WTC11 (cell line): ENCODE measurements around the gene SMPX. TPM values are rescaled to one million over a fixed set of nuclear protein-coding genes. Genes with fewer than 3 reads are reported as not detected.

Source experiments
- ATAC-seq: fragments of 200-7000 bp; cut with Tn5 transposase; 2 replicates; pipeline ENCODE4 v1.10.0; 2021; ENCODE audit warnings: mild to moderate bottlenecking, moderate library complexity
- CTCF ChIA-PET: fragments of 300-600 bp; sonication (Branson Sonifier 250); formaldehyde crosslinking; loops from one replicate; lab custom pipeline; 2021; ENCODE audit warnings: antibody characterized with exemption; lab: Charles Lee
- POLR2A ChIA-PET: fragments of 350-600 bp; sonication (Branson Sonifier 250); formaldehyde crosslinking; loops from one replicate; lab custom pipeline; 2021; ENCODE audit warnings: antibody characterized with exemption; lab: Charles Lee
- DNase-seq: peaks from one replicate; pipeline ENCODE4 v3.0.0; 2021; ENCODE audit warnings: low spot score
- H3K27ac Mint-ChIP-seq: 2 replicates; pipeline ENCODE4 v1.8.0; 2021; ENCODE audit warnings: mixed read lengths
- H3K27me3 Mint-ChIP-seq: 2 replicates; pipeline ENCODE4 v1.8.0; 2021; ENCODE audit warnings: low read depth, mild to moderate bottlenecking, moderate library complexity, mixed read lengths
- H3K36me3 Mint-ChIP-seq: 2 replicates; pipeline ENCODE4 v1.8.0; 2021; ENCODE audit warnings: mixed read lengths
- H3K4me1 Mint-ChIP-seq: 2 replicates; pipeline ENCODE4 v1.8.0; 2022; ENCODE audit warnings: mixed read lengths
- H3K4me3 Mint-ChIP-seq: 2 replicates; pipeline ENCODE4 v1.8.0; 2021; ENCODE audit warnings: mild to moderate bottlenecking, moderate library complexity, mixed read lengths
- H3K9me3 Mint-ChIP-seq: 2 replicates; pipeline ENCODE4 v1.8.0; 2021; ENCODE audit warnings: mixed read lengths
- ETV6 ChIP-seq: sonication (generic); formaldehyde crosslinking; IDR thresholded peaks from 2 replicates; pipeline ENCODE4 v1.8.1; 2022; ENCODE audit warnings: mild to moderate bottlenecking, missing genetic modification reagents
- FOXJ3 ChIP-seq: sonication (generic); formaldehyde crosslinking; IDR thresholded peaks from 2 replicates; pipeline ENCODE4 v1.9.0; 2021; ENCODE audit warnings: missing genetic modification reagents, mild to moderate bottlenecking, borderline replicate concordance
- FOXK1 ChIP-seq: sonication (generic); formaldehyde crosslinking; IDR thresholded peaks from 2 replicates; pipeline ENCODE4 v1.8.0; 2022; ENCODE audit warnings: mild to moderate bottlenecking, moderate library complexity, missing genetic modification reagents
- GRHL2 ChIP-seq: fragments of 250-450 bp; sonication (Bioruptor Pico); IDR thresholded peaks from 2 replicates; pipeline ENCODE4 v1.8.0; 2022; ENCODE audit warnings: mild to moderate bottlenecking, moderate library complexity; ENCODE audit not compliant: insufficient replicate concordance, severe bottlenecking
- HMGA2 ChIP-seq: fragments of 250-450 bp; sonication (Bioruptor Pico); IDR thresholded peaks from 2 replicates; pipeline ENCODE4 v1.4.0; 2021; ENCODE audit warnings: mild to moderate bottlenecking, moderate library complexity
- HMGXB4 ChIP-seq: sonication (generic); formaldehyde crosslinking; IDR thresholded peaks from 2 replicates; pipeline ENCODE4 v1.8.1; 2023; ENCODE audit warnings: mild to moderate bottlenecking, moderate library complexity, missing genetic modification reagents
- MXD4 ChIP-seq: fragments of 250-450 bp; sonication (Bioruptor Pico); IDR thresholded peaks from 2 replicates; pipeline ENCODE4 v1.8.0; 2021; ENCODE audit warnings: mild to moderate bottlenecking, moderate library complexity, borderline replicate concordance
- MYBL2 ChIP-seq: sonication (generic); formaldehyde crosslinking; IDR thresholded peaks from 2 replicates; pipeline ENCODE4 v1.8.1; 2023; ENCODE audit warnings: mild to moderate bottlenecking, moderate library complexity, missing genetic modification reagents
- NFATC4 ChIP-seq: fragments of 250-450 bp; sonication (Bioruptor Pico); IDR thresholded peaks from 2 replicates; pipeline ENCODE4 v1.9.0; 2021; ENCODE audit warnings: mild to moderate bottlenecking
- NR1H2 ChIP-seq: sonication (generic); formaldehyde crosslinking; IDR thresholded peaks from 2 replicates; pipeline ENCODE4 v1.9.0; 2021; ENCODE audit warnings: mild to moderate bottlenecking, moderate library complexity, missing genetic modification reagents
- NR2C2 ChIP-seq: sonication (generic); formaldehyde crosslinking; IDR thresholded peaks from 2 replicates; pipeline ENCODE4 v1.8.0; 2022; ENCODE audit warnings: mild to moderate bottlenecking, missing genetic modification reagents
- PRRX2 ChIP-seq: fragments of 250-450 bp; sonication (Bioruptor Pico); IDR thresholded peaks from 2 replicates; pipeline ENCODE4 v1.8.0; 2021; ENCODE audit warnings: mild to moderate bottlenecking
- RELA ChIP-seq: sonication (generic); formaldehyde crosslinking; IDR thresholded peaks from 2 replicates; pipeline ENCODE4 v1.8.1; 2022; ENCODE audit warnings: missing genetic modification reagents, mild to moderate bottlenecking, borderline replicate concordance
- RORB ChIP-seq: fragments of 250-450 bp; sonication (Bioruptor Pico); IDR thresholded peaks from 2 replicates; pipeline ENCODE4 v1.9.0; 2021; ENCODE audit warnings: mild to moderate bottlenecking
- SP1 ChIP-seq: sonication (generic); formaldehyde crosslinking; conservative IDR thresholded peaks from 2 replicates; pipeline ENCODE4 v1.8.1; 2022; ENCODE audit warnings: missing genetic modification reagents
- ZNF232 ChIP-seq: sonication (generic); formaldehyde crosslinking; IDR thresholded peaks from 2 replicates; pipeline ENCODE4 v1.8.0; 2022; ENCODE audit warnings: mild to moderate bottlenecking, missing genetic modification reagents
- ZNF263 ChIP-seq: sonication (generic); formaldehyde crosslinking; IDR thresholded peaks from 2 replicates; pipeline ENCODE4 v1.8.1; 2022; ENCODE audit warnings: low read depth, mild to moderate bottlenecking, moderate library complexity, missing genetic modification reagents
- ZSCAN18 ChIP-seq: fragments of 250-450 bp; sonication (Bioruptor Pico); IDR thresholded peaks from 2 replicates; pipeline ENCODE4 v2.1.2; 2022; ENCODE audit warnings: mild to moderate bottlenecking, moderate library complexity
- total RNA-seq: library from RNA; stranded (reverse); gene quantifications from 3 replicates; pipeline ENCODE4 v1.2.3, GENCODE V29; 2021
- TF ChIP-seq, protein P1 (sequence below): fragments of 250-450 bp; sonication (Bioruptor Pico); IDR thresholded peaks from 2 replicates; pipeline ENCODE4 v1.9.0; 2021; ENCODE audit warnings: mild to moderate bottlenecking
- TF ChIP-seq, protein P2 (sequence below): fragments of 250-450 bp; sonication (Bioruptor Pico); IDR thresholded peaks from 2 replicates; pipeline ENCODE4 v1.9.0; 2021; ENCODE audit warnings: mild to moderate bottlenecking, borderline replicate concordance
- TF ChIP-seq, protein P3 (sequence below): sonication (generic); formaldehyde crosslinking; IDR thresholded peaks from 2 replicates; pipeline ENCODE4 v1.8.1; 2022; ENCODE audit warnings: mild to moderate bottlenecking, moderate library complexity, missing genetic modification reagents

SMPX gene
- total RNA-seq, 1 experiment from 2014 or later: not detected

DNA sequence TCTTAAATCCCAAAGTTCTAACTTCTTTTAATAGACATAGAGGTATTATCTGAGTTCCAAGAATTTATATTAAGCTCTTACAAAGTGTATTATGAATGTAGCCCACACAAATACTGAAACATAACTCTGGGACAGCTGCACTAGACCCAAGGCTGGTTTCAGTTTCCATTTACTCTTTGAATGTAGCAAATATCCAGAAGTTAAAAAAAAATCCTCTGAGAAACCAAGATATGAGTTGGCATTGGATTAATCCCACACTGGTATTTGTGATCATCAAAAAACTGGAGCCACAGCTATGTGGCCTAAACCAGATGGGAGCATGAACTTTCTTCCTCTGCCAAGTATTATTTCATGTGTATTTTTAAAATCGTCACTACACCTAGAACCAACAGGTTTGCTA lies 23.6 kb upstream of the SMPX start:
- Mint-ChIP-seq H3K27me3 (no peaks in the 10 kb centered on the region), H3K9me3 (no peaks in the 10 kb centered on the region), H3K4me1 (peaks cover 25% of the 10 kb centered on the region), H3K4me3 (no peak overlapping the region)
- no peak for ATAC-seq
- ChIA-PET CTCF (no interaction called here), POLR2A (no interaction called here)
- DNase-seq: no peak
- TF ChIP-seq, protein P1, sequence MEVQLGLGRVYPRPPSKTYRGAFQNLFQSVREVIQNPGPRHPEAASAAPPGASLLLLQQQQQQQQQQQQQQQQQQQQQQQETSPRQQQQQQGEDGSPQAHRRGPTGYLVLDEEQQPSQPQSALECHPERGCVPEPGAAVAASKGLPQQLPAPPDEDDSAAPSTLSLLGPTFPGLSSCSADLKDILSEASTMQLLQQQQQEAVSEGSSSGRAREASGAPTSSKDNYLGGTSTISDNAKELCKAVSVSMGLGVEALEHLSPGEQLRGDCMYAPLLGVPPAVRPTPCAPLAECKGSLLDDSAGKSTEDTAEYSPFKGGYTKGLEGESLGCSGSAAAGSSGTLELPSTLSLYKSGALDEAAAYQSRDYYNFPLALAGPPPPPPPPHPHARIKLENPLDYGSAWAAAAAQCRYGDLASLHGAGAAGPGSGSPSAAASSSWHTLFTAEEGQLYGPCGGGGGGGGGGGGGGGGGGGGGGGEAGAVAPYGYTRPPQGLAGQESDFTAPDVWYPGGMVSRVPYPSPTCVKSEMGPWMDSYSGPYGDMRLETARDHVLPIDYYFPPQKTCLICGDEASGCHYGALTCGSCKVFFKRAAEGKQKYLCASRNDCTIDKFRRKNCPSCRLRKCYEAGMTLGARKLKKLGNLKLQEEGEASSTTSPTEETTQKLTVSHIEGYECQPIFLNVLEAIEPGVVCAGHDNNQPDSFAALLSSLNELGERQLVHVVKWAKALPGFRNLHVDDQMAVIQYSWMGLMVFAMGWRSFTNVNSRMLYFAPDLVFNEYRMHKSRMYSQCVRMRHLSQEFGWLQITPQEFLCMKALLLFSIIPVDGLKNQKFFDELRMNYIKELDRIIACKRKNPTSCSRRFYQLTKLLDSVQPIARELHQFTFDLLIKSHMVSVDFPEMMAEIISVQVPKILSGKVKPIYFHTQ (CRISPR knock-in tag): no peak
- no peak for TF ChIP-seq SP1 (CRISPR knock-in tag)
- TF ChIP-seq, protein P2, sequence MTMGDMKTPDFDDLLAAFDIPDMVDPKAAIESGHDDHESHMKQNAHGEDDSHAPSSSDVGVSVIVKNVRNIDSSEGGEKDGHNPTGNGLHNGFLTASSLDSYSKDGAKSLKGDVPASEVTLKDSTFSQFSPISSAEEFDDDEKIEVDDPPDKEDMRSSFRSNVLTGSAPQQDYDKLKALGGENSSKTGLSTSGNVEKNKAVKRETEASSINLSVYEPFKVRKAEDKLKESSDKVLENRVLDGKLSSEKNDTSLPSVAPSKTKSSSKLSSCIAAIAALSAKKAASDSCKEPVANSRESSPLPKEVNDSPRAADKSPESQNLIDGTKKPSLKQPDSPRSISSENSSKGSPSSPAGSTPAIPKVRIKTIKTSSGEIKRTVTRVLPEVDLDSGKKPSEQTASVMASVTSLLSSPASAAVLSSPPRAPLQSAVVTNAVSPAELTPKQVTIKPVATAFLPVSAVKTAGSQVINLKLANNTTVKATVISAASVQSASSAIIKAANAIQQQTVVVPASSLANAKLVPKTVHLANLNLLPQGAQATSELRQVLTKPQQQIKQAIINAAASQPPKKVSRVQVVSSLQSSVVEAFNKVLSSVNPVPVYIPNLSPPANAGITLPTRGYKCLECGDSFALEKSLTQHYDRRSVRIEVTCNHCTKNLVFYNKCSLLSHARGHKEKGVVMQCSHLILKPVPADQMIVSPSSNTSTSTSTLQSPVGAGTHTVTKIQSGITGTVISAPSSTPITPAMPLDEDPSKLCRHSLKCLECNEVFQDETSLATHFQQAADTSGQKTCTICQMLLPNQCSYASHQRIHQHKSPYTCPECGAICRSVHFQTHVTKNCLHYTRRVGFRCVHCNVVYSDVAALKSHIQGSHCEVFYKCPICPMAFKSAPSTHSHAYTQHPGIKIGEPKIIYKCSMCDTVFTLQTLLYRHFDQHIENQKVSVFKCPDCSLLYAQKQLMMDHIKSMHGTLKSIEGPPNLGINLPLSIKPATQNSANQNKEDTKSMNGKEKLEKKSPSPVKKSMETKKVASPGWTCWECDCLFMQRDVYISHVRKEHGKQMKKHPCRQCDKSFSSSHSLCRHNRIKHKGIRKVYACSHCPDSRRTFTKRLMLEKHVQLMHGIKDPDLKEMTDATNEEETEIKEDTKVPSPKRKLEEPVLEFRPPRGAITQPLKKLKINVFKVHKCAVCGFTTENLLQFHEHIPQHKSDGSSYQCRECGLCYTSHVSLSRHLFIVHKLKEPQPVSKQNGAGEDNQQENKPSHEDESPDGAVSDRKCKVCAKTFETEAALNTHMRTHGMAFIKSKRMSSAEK: no peak
- no peak for TF ChIP-seq ETV6 (CRISPR knock-in tag)
- TF ChIP-seq RELA (CRISPR knock-in tag): no peak
- TF ChIP-seq NFATC4: no peak
- no peak for TF ChIP-seq FOXK1 (CRISPR knock-in tag)
- TF ChIP-seq GRHL2: no peak
- no peak for TF ChIP-seq RORB
- no peak for TF ChIP-seq HMGA2 (CRISPR knock-in tag)
- TF ChIP-seq, all 79 proteins: peak for 0
- H3K36me3 Mint-ChIP-seq: no peaks in the 10 kb centered on the region
- H3K27ac Mint-ChIP-seq: no peak overlapping the region

DNA sequence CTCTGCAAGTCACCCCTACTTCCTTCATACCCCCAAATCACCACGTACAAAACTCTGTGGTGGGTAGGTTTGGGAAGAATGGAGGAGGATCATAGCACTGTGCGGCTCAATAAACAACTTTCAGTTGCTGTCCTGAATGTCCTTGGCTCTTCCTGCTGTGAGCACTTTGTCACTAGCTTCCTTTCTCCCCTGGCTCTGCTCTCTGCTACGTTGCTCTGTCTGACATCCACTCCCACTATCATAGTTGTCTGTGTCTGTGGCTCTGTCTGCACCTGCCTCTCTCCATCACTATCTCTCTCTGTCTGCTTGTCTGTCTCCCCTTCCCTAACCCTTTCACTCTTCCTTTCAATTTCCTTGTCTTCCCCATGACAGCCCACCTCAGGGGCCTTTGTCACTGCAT lies 21.2 kb upstream of the SMPX start:
- H3K27ac Mint-ChIP-seq: peak overlapping the region; percentile 50
- ATAC-seq: no peak
- peaks cover 31% of the 10 kb centered on the region for H3K4me1 Mint-ChIP-seq
- no peak overlapping the region for H3K4me3 Mint-ChIP-seq
- TF ChIP-seq PRRX2: no peak
- no peak for TF ChIP-seq FOXJ3 (CRISPR knock-in tag)
- TF ChIP-seq HMGXB4 (CRISPR knock-in tag): no peak
- TF ChIP-seq, protein P3, sequence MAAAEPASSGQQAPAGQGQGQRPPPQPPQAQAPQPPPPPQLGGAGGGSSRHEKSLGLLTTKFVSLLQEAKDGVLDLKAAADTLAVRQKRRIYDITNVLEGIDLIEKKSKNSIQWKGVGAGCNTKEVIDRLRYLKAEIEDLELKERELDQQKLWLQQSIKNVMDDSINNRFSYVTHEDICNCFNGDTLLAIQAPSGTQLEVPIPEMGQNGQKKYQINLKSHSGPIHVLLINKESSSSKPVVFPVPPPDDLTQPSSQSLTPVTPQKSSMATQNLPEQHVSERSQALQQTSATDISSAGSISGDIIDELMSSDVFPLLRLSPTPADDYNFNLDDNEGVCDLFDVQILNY: no peak
- no peak for TF ChIP-seq ZNF263
- no peak for TF ChIP-seq ZNF232 (CRISPR knock-in tag)
- no peak for TF ChIP-seq NR1H2 (CRISPR knock-in tag)
- no peak for TF ChIP-seq MXD4 (CRISPR knock-in tag)
- TF ChIP-seq MYBL2 (CRISPR knock-in tag): no peak
- TF ChIP-seq, protein P1 (CRISPR knock-in tag): no peak
- no peak for TF ChIP-seq NFATC4
- TF ChIP-seq ZSCAN18 (CRISPR knock-in tag): no peak
- TF ChIP-seq RELA (CRISPR knock-in tag): no peak
- no peak for TF ChIP-seq NR2C2 (CRISPR knock-in tag)
- TF ChIP-seq GRHL2: no peak
- H3K9me3 Mint-ChIP-seq: no peaks in the 10 kb centered on the region
- no peaks in the 10 kb centered on the region for H3K27me3 Mint-ChIP-seq
- ChIA-PET CTCF (no interaction called here), POLR2A (no interaction called here)
- no peaks in the 10 kb centered on the region for H3K36me3 Mint-ChIP-seq
- no peak for DNase-seq
